Measurements from ENCODE around the gene SIGLEC8.
"Not testable (repeated sequence)": the region's sequence is repeated elsewhere in the genome, so short reads cannot be mapped to it uniquely, and the experiment has no call there.

The SIGLEC8 gene

GRCh38 chr19:51458051-51458645 lies at the start of gene SIGLEC8:
SIGLEC8 (minus strand) TSS chr19:51458454; CDS start chr19:51458387, 67 bp downstream.
- DNase-seq, result no peak

GRCh38 chr19:51507640-51508058 lies 49.4 kb upstream of the SIGLEC8 start:
- DNase-seq, result no peak

GRCh38 chr19:51507192-51507591 lies 48.9 kb upstream of the SIGLEC8 start:
- no peak for DNase-seq

GRCh38 chr19:51505904-51506303 lies 47.6 kb upstream of the SIGLEC8 start:
- DNase-seq, result no peak

- DNase-seq, result no peak
Observed at GRCh38 chr19:51503896-51504295, 45.6 kb upstream of the SIGLEC8 start.

- no peak for DNase-seq
Observed at GRCh38 chr19:51503286-51503817, 45.1 kb upstream of the SIGLEC8 start.

- DNase-seq, result no peak
Observed at GRCh38 chr19:51501594-51502263, 43.5 kb upstream of the SIGLEC8 start, which contains the start of gene SIGLEC12. SIGLEC12 (minus strand) TSS chr19:51501800; CDS start chr19:51501733, 67 bp downstream.

- DNase-seq, result not testable (repeated sequence)
Observed at GRCh38 chr19:51500931-51501330, 42.7 kb upstream of the SIGLEC8 start.

- no peak for DNase-seq
Observed at GRCh38 chr19:51497666-51498065, 39.4 kb upstream of the SIGLEC8 start.

GRCh38 chr19:51493776-51494175 lies 35.5 kb upstream of the SIGLEC8 start:
- no peak for DNase-seq

GRCh38 chr19:51491586-51491985 lies 33.3 kb upstream of the SIGLEC8 start:
- no peak for DNase-seq

GRCh38 chr19:51490676-51491075 lies 32.4 kb upstream of the SIGLEC8 start:
- no peak for DNase-seq

GRCh38 chr19:51489113-51489512 lies 30.9 kb upstream of the SIGLEC8 start:
- no peak for DNase-seq

GRCh38 chr19:51488491-51488890 lies 30.2 kb upstream of the SIGLEC8 start:
- DNase-seq, result no peak

GRCh38 chr19:51485960-51486660 lies 27.9 kb upstream of the SIGLEC8 start:
- no peak for DNase-seq

- no peak for DNase-seq
Observed at GRCh38 chr19:51480590-51480989, 22.3 kb upstream of the SIGLEC8 start.

- no peak for DNase-seq
Observed at GRCh38 chr19:51479531-51480331, 21.5 kb upstream of the SIGLEC8 start.

- no peak for DNase-seq
Observed at GRCh38 chr19:51478381-51479234, 20.4 kb upstream of the SIGLEC8 start, which contains the start of gene CEACAM18. CEACAM18 (plus strand) TSS chr19:51478539.

GRCh38 chr19:51477344-51477743 lies 19.1 kb upstream of the SIGLEC8 start:
- no peak for DNase-seq

- DNase-seq, result no peak
Observed at GRCh38 chr19:51476164-51476563, 17.9 kb upstream of the SIGLEC8 start.

GRCh38 chr19:51473009-51473707 lies 14.9 kb upstream of the SIGLEC8 start:
- DNase-seq, result no peak

All from NCI-H1436 treated with DMSO at 0.1 percent for 48 hours (cell line).